Measurements from ENCODE around the gene SNRPB.

Gene SNRPB

DNA sequence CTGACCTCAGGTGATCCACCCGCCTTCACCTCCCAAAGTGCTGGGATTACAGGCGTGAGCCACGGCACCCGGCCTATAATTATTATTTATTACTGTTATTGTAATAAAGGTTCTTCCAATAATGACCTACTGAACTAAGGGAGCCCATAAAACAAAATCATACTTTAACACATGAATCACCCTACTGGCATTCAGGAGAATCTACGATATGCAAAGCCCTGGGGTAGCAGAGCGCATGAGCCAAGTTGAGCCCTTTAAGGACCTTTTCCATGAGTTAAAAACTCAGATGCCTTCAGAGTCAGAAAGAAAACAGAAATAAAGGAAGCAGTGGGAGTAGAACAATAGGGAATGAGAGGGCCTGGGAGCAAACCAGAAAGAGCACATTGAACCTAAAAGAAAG is 41.5 kb downstream of the SNRPB start:
- no peak for DNase-seq (ENCODE audit: low read depth in 2 of 2)

DNA sequence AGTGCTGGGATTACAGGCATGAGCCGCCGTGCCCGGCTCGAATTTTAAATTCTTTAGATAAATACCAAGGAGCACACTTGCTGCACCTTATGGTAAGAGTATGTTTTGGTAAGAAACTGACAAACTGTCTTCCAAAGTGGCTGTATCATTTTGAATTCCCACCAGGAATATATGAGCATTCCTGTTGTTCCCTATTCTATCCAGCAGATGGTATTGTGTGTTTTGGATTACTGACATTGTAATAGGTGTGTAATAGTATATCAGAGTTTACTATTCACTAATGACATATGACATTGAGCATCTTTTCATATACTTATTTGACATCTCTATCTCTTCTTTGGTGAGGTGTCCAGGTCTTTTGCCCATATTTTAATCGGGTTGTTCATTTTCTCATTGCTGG is 49.3 kb downstream of the SNRPB start:
- no peak for DNase-seq (ENCODE audit: low read depth in 2 of 2)

DNA sequence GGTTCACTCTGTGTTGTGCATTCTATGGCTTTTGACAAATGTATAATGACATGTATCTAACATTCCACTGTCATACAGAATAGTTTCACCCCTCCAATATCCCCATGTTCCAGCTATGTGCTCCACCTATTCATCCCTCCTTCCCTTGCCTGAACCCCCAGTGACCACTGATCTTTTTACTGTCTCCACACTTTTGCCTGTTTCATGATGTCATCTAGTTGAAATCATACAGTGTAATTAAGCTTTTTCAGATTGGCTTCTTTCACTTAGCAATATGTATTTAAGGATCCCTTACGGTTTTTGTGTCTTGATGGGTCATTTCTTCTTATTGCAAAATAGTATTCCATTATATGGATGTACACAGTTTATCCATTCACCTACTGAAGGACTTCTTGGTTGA is 50.1 kb downstream of the SNRPB start:
- no peak for DNase-seq (ENCODE audit: low read depth in 2 of 2)

DNA sequence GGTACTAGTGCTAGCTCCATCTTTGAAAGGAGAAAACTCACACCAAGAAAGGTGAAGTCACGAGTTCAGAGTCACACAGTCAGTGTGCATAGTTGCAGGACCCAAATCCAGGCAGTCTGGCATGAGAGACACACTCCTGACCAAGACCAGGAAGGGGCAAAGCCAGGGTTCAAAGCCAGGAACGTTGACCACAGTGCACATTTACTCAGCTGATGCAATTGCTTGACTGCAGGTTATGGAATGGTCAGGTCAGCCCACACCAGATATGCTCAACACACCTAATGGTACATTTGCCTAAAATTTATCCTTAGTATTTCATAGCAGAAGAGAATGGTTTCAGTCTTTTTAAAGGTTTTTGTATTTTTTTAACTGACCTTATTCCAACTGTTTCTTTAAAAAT is 52.2 kb downstream of the SNRPB start:
- DNase-seq (ENCODE audit: low read depth in 2 of 2) = no peak

DNA sequence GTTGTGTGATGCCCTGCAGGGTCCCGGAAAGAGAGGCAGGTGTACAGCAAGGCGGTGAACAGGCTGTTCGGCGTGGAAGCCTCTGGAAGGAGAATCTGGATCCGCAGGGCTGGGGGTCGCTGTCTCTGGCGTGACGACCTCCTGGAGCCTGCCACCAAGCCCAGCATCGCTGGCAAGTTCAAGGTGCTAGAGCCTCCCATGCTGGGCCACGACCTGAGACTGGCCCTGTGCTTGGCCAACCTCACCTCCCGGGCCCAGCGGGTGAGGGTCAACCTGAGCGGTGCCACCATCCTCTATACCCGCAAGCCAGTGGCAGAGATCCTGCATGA is 53.4 kb downstream of the SNRPB start:
- DNase-seq (ENCODE audit: low read depth in 2 of 2) = no peak

DNA sequence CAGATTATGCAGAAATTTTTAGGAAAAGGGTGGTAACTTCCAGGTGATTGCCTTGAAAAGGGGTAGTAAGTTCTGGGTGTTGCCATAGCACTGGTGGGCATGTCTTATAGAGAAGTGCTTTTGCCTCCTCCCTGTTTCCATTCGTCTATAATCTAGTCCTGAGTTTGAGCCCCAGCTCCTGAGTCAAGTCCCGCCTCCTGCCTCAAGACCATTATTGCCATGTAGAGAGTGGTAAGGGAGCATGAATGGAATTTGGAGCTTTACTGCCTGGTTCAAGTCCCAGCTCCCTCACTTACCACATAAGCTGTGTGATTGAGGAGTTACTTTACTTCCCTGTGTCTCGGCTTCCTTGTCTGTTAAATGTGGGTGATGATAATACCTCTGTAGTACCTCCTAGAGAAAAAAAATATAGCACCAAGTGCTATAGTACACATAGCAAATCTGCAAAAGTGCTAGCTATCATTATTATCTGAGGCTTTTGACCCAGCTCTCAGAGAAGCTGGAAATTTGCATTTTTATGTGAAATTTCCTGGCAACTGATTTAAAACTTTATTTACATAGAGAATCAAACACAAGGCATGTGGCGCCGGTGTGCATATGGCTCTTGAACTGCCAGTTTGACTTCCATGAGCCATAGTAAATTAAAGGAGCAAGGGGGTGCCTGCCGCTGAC is 53.9 kb downstream of the SNRPB start:
- DNase-seq (ENCODE audit: low read depth in 2 of 2) = no peak

Measured in activated CD8-positive, alpha-beta memory T cell treated with anti-CD3 and anti-CD28 coated beads for 4 hours (primary cell).